ENCODE measurements around the gene ADARB2. TPM values are rescaled to one million over a fixed set of nuclear protein-coding genes. Genes with fewer than 3 reads are reported as not detected.

The ADARB2 gene
- total RNA-seq, 1 donor from 2014 or later = 0.10 TPM

- DNase-seq (ENCODE audit: low read depth) = no peak
Measured at GRCh38 chr10:1663226-1663625, 74.1 kb downstream of the ADARB2 start.

GRCh38 chr10:1662438-1663025, 74.8 kb downstream of the ADARB2 start:
- DNase-seq (ENCODE audit: low read depth) = no peak

- no peak for DNase-seq (ENCODE audit: low read depth)
Measured at GRCh38 chr10:1661859-1662437, 75.4 kb downstream of the ADARB2 start.

GRCh38 chr10:1661416-1661815, 75.9 kb downstream of the ADARB2 start:
- no peak for DNase-seq (ENCODE audit: low read depth)

- no peak for DNase-seq (ENCODE audit: low read depth)
Measured at GRCh38 chr10:1660815-1661214, 76.5 kb downstream of the ADARB2 start.

GRCh38 chr10:1660386-1660785, 76.9 kb downstream of the ADARB2 start:
- DNase-seq (ENCODE audit: low read depth) = no peak

GRCh38 chr10:1659221-1659791, 78.0 kb downstream of the ADARB2 start:
- DNase-seq (ENCODE audit: low read depth) = no peak

GRCh38 chr10:1658658-1659057, 78.7 kb downstream of the ADARB2 start:
- no peak for DNase-seq (ENCODE audit: low read depth)

GRCh38 chr10:1657479-1657878, 79.8 kb downstream of the ADARB2 start:
- DNase-seq (ENCODE audit: low read depth) = no peak

GRCh38 chr10:1655367-1655766, 82.0 kb downstream of the ADARB2 start:
- no peak for DNase-seq (ENCODE audit: low read depth)

GRCh38 chr10:1654811-1655356, 82.4 kb downstream of the ADARB2 start:
- DNase-seq (ENCODE audit: low read depth) = no peak

GRCh38 chr10:1654247-1654646, 83.1 kb downstream of the ADARB2 start:
- no peak for DNase-seq (ENCODE audit: low read depth)

- no peak for DNase-seq (ENCODE audit: low read depth)
Measured at GRCh38 chr10:1653321-1653720, 84.0 kb downstream of the ADARB2 start.

GRCh38 chr10:1652151-1652550, 85.2 kb downstream of the ADARB2 start:
- no peak for DNase-seq (ENCODE audit: low read depth)

GRCh38 chr10:1651270-1651966, 85.9 kb downstream of the ADARB2 start:
- no peak for DNase-seq (ENCODE audit: low read depth)

GRCh38 chr10:1650542-1651269, 86.6 kb downstream of the ADARB2 start:
- no peak for DNase-seq (ENCODE audit: low read depth)

- no peak for DNase-seq (ENCODE audit: low read depth)
Measured at GRCh38 chr10:1648648-1649047, 88.7 kb downstream of the ADARB2 start.

- DNase-seq (ENCODE audit: low read depth) = no peak
Measured at GRCh38 chr10:1646332-1646731, 91.0 kb downstream of the ADARB2 start.

- DNase-seq (ENCODE audit: low read depth) = no peak
Measured at GRCh38 chr10:1645896-1646295, 91.4 kb downstream of the ADARB2 start.

- no peak for DNase-seq (ENCODE audit: low read depth)
Measured at GRCh38 chr10:1644191-1644711, 93.1 kb downstream of the ADARB2 start.

- no peak for DNase-seq (ENCODE audit: low read depth)
Measured at GRCh38 chr10:1643908-1644179, 93.5 kb downstream of the ADARB2 start.

All from renal cortical epithelial cell (primary cell).